K562 (cell line): ENCODE results near the gene OSBPL3. TPM values are rescaled to one million over a fixed set of nuclear protein-coding genes. Genes with fewer than 3 reads are reported as not detected.

Source experiments
- ATAC-seq: fragments of 200-7000 bp; cut with Tn5 transposase; 3 replicates; pipeline ENCODE4 v1.9.1; 2020; ENCODE audit warnings: moderate library complexity
- BruUV-seq: library from RNA; stranded (reverse); fragments of 400-500 nt; replicated peaks from 2 replicates; lab custom pipeline; 2021; lab: Mats Ljungman, UMichigan
- CTCF ChIA-PET: fragments of 300-600 bp; formaldehyde crosslinking; extraction: SDS; loops from one replicate; lab custom pipeline; 2021; ENCODE audit warnings: low intra/inter-chr PET ratio; lab: Yijun Ruan, JAX
- POLR2A ChIA-PET: fragments of 300-600, 350-650 bp; sonication (Branson Sonifier 250); formaldehyde crosslinking; extraction: SDS; loops from one replicate; lab custom pipeline; 2021; ENCODE audit warnings: antibody characterized with exemption, inconsistent platforms; lab: Yijun Ruan, JAX
- DNase-seq, 4 experiments: peaks; one replicate each; pipeline versions ENCODE4 v3.0.0 to v3.0.0-alpha.2; 2011 to 2018; ENCODE audit warnings: low spot score in 3 of 4, mixed read lengths in 3 of 4; ENCODE audit errors: extremely low read depth in 1 of 4
- FAIRE-seq: peaks from 2 replicates; lab custom pipeline; 2011; peaks lifted over from hg19 to GRCh38; lab: Jason Lieb, UNC
- H2AFZ ChIP-seq: 2 replicates; pipeline ENCODE4 v1.6.0; 2011; ENCODE audit warnings: low read depth, low read length, control low read depth, inconsistent platforms
- H3K27ac ChIP-seq: fragments of 200-600 bp; 3 replicates; pipeline ENCODE4 v1.8.0; 2011; ENCODE audit warnings: low read depth, mild to moderate bottlenecking, control low read depth, inconsistent platforms, low read length, moderate library complexity, mixed read lengths; ENCODE audit errors: extremely low read depth
- H3K27me3 ChIP-seq, 2 experiments: fragments of 300-600 bp in 1 of 2; 2 replicates in 1 of 2; 3 replicates in 1 of 2; pipeline versions ENCODE4 v1.6.0 to v1.8.0; 2011; ENCODE audit warnings: inconsistent platforms in 2 of 2, low read length in 2 of 2, mild to moderate bottlenecking in 1 of 2, mixed read lengths in 1 of 2, moderate library complexity in 1 of 2; ENCODE audit not compliant: control insufficient read depth in 2 of 2, insufficient read depth in 2 of 2
- H3K36me3 ChIP-seq: fragments of 300-600 bp; 3 replicates; pipeline ENCODE4 v1.8.0; 2011; ENCODE audit warnings: mild to moderate bottlenecking, low read length, inconsistent platforms; ENCODE audit not compliant: control insufficient read depth, insufficient read depth
- H3K4me1 ChIP-seq, 2 experiments: fragments of 200-600 bp in 1 of 2; replicated peaks in 1 of 2; 2 replicates in 1 of 2; 3 replicates in 1 of 2; pipeline versions ENCODE4 v1.5.1 to v1.8.0; 2011; ENCODE audit warnings: inconsistent platforms in 2 of 2, low read length in 2 of 2, mild to moderate bottlenecking in 1 of 2, mixed read lengths in 1 of 2, moderate library complexity in 1 of 2; ENCODE audit not compliant: control insufficient read depth in 2 of 2, insufficient read depth in 2 of 2
- H3K4me2 ChIP-seq: 2 replicates; pipeline ENCODE4 v1.6.1; 2011; ENCODE audit warnings: low read length, control low read depth, inconsistent platforms, mixed read lengths; ENCODE audit not compliant: insufficient read depth
- H3K4me3 ChIP-seq: fragments of 200-600 bp; sonication (generic), shearing (Covaris generic); 2 replicates; pipeline ENCODE4 v1.5.1; 2016; ENCODE audit warnings: control low read depth, inconsistent platforms
- H3K79me2 ChIP-seq: fragments of 200-600 bp; 3 replicates; pipeline ENCODE4 v1.8.0; 2011; ENCODE audit warnings: low read length, inconsistent platforms; ENCODE audit not compliant: control insufficient read depth, insufficient read depth
- H3K9ac ChIP-seq, 2 experiments: 2 replicates each; pipeline versions ENCODE4 v1.6.0 to v1.6.1; 2011; ENCODE audit warnings: low read depth in 2 of 2, low read length in 2 of 2, control low read depth in 1 of 2, inconsistent platforms in 1 of 2, mild to moderate bottlenecking in 1 of 2, mixed read lengths in 1 of 2; ENCODE audit not compliant: insufficient read depth in 1 of 2
- H3K9me1 ChIP-seq: one replicate; pipeline ENCODE4 v1.6.0; 2011; ENCODE audit warnings: inconsistent platforms, mild to moderate bottlenecking, low read length, moderate library complexity; ENCODE audit not compliant: control insufficient read depth, insufficient read depth
- H3K9me3 ChIP-seq: replicated peaks from 2 replicates; pipeline ENCODE4 v1.5.1; 2011; ENCODE audit warnings: low read depth, low read length, inconsistent platforms; ENCODE audit not compliant: control insufficient read depth, insufficient read depth
- H4K20me1 ChIP-seq: replicated peaks from 2 replicates; pipeline ENCODE4 v1.6.1; 2011; ENCODE audit warnings: low read length, inconsistent platforms, mixed read lengths; ENCODE audit not compliant: control insufficient read depth, insufficient read depth
- ATF7 ChIP-seq: fragments of 450-650 bp; IDR thresholded peaks from 2 replicates; pipeline ENCODE4 v1.7.1; 2014; ENCODE audit warnings: mild to moderate bottlenecking, moderate library complexity
- C11orf30 ChIP-seq: fragments of 450-650 bp; IDR thresholded peaks from 2 replicates; pipeline ENCODE4 v1.6.1; 2016; ENCODE audit warnings: low read depth, mild to moderate bottlenecking
- HNRNPLL ChIP-seq: fragments of 200-400 bp; formaldehyde crosslinking; IDR thresholded peaks from 2 replicates; pipeline ENCODE4 v1.6.1; 2017; ENCODE audit warnings: low read length, low read depth, mild to moderate bottlenecking; ENCODE audit not compliant: poor library complexity, severe bottlenecking
- ILF3 ChIP-seq: fragments of 450-650 bp; IDR thresholded peaks from 2 replicates; pipeline ENCODE4 v1.6.1; 2018; ENCODE audit warnings: antibody characterized with exemption, mild to moderate bottlenecking, moderate library complexity, borderline replicate concordance
- NCOR1 ChIP-seq: fragments of 450-650 bp; IDR thresholded peaks from 2 replicates; pipeline ENCODE4 v1.6.1; 2016; ENCODE audit warnings: mild to moderate bottlenecking, moderate library complexity
- NEUROD1 ChIP-seq: fragments of 150-350 bp; IDR thresholded peaks from 2 replicates; pipeline ENCODE4 v1.6.1; 2014; ENCODE audit warnings: borderline replicate concordance, low read length, low read depth; ENCODE audit not compliant: partially characterized antibody
- ZFX ChIP-seq: sonication (generic); formaldehyde crosslinking; IDR thresholded peaks from 2 replicates; pipeline ENCODE4 v1.8.0; 2022; ENCODE audit warnings: mild to moderate bottlenecking, missing genetic modification reagents, moderate library complexity
- ZKSCAN1 ChIP-seq: fragments of 150-350 bp; IDR thresholded peaks from 2 replicates; pipeline ENCODE4 v1.6.1; 2016; ENCODE audit warnings: low read depth, low read length
- WGBS: fragments of 100-300 bp; shearing (Covaris generic); methylation state at CpG from one replicate; pipeline ENCODE4 v1.1.6; 2016; ENCODE audit warnings: low coverage, mixed read lengths; ENCODE audit not compliant: insufficient coverage; ENCODE audit errors: missing lambda C conversion rate; 5-methylcytosine and 5-hydroxymethylcytosine counted together
- in situ Hi-C: fragments of 300-500 bp; cut with MboI; formaldehyde crosslinking; loops from 4 replicates; pipeline ENCODE4 v1.15.0; 2018; ENCODE audit warnings: inconsistent platforms, mixed read lengths
- intact Hi-C: fragments of 100-400 bp; cut with micrococcal nuclease; formaldehyde crosslinking; loops from 2 replicates; pipeline ENCODE4 v1.14.2; 2022
- polyA plus RNA-seq, 8 experiments: library from polyadenylated mRNA; depleted of rRNA in 4 of 8; stranded (reverse) in 5 of 8; unstranded in 3 of 8; fragments of >200 nt; fragmentation: Nextera tagmentation in 2 of 8; fragmentation: Illumina TruSeq in 1 of 8; extraction: Ambion mirVana in 2 of 8; extraction: Trizol in 1 of 8; gene quantifications; 2 replicates each; pipeline versions ENCODE4 v1.2.1 to v1.2.3, GENCODE V29; 2011 to 2014; ENCODE audit warnings: inconsistent platforms in 1 of 8, missing spikeins in 1 of 8
- total RNA-seq, 7 experiments: library from RNA; depleted of rRNA in 6 of 7; stranded (reverse); fragments of >200 nt in 6 of 7; fragmentation: Illumina TruSeq in 2 of 7; extraction: Trizol in 2 of 7; gene quantifications; 2 replicates each; pipeline versions ENCODE4 v1.2.1 to v1.2.3, GENCODE V29; 2011 to 2021; ENCODE audit warnings: low replicate concordance in 1 of 7
- TF ChIP-seq, protein P1 (sequence below): IDR thresholded peaks from 2 replicates; pipeline ENCODE4 v1.6.1; 2016; ENCODE audit warnings: missing genetic modification characterization, missing compliant biosample characterization
- TF ChIP-seq, protein P2 (sequence below): sonication (generic); formaldehyde crosslinking; IDR thresholded peaks from 2 replicates; pipeline ENCODE4 v1.8.0; 2023; ENCODE audit warnings: mild to moderate bottlenecking, missing genetic modification reagents
- TF ChIP-seq, protein P3 (sequence below): fragments of 450-650 bp; IDR thresholded peaks from 2 replicates; pipeline ENCODE4 v1.6.1; 2017; ENCODE audit warnings: antibody characterized with exemption

OSBPL3 gene
- total and polyA plus RNA-seq, 9 of the 15 experiments (the other 6 are each of a cell fraction or from before 2014, with no cell fraction given): 4.8 to 37.2 (median 26.5) TPM

DNA sequence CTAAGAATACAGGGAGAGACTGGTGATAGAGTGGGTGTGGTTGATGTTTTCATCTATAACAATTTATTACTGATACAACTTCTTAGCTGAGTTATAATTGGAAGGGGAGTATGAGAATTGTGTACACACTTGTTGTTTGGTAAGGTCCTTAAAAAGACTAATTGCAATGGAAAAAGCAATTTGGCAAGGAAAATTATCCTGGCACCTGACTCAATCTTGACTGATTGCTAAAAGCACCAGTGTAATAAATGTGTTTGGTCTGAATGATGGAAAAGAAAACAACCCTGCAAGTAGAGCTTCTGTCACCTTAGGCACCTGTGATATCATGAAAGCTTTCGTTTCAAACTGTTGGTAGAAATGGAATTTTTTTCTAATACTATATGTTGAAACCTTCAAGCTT, 216.0 kb downstream of the OSBPL3 start:
- ChIA-PET CTCF (no interaction called here), POLR2A (interaction anchor here (0.6 to 3.7 kb wide), 3 partner anchors 13 to 1459 kb away, joined by 3 to 20 read pairs (median 3); no protein-coding TSS in a partner anchor)
- BruUV-seq: no TSS peak
- Histone ChIP-seq H3K4me1 (peaks cover 3 to 29% of the 10 kb centered on the region in 2 experiments; a peak in 4 of 5 replicates), H4K20me1 (no peaks in the 10 kb centered on the region), H3K9me1 (no peaks in the 10 kb centered on the region), H3K4me3 (no peak overlapping the region), H3K4me2 (no peak overlapping the region), H3K9me3 (no peaks in the 10 kb centered on the region), H3K79me2 (no peaks in the 10 kb centered on the region), H3K27me3 (no peaks in the 10 kb centered on the region; a peak in 1 of 5 replicates), H3K27ac (no peak overlapping the region), H3K9ac (no peak overlapping the region), H2AFZ (no peak overlapping the region), H3K36me3 (no peaks in the 10 kb centered on the region)
- ATAC-seq: no peak
- in situ Hi-C loops: no loop called here
- no peak for FAIRE-seq
- intact Hi-C loops: no loop called here
- no peak for TF ChIP-seq C11orf30
- TF ChIP-seq, protein P1, sequence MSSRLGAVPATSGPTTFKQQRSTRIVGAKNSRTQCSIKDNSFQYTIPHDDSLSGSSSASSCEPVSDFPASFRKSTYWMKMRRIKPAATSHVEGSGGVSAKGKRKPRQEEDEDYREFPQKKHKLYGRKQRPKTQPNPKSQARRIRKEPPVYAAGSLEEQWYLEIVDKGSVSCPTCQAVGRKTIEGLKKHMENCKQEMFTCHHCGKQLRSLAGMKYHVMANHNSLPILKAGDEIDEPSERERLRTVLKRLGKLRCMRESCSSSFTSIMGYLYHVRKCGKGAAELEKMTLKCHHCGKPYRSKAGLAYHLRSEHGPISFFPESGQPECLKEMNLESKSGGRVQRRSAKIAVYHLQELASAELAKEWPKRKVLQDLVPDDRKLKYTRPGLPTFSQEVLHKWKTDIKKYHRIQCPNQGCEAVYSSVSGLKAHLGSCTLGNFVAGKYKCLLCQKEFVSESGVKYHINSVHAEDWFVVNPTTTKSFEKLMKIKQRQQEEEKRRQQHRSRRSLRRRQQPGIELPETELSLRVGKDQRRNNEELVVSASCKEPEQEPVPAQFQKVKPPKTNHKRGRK: 0 out of 2 replicates have a peak, but pooled peaks have one; percentile 7
- TF ChIP-seq, protein P2, sequence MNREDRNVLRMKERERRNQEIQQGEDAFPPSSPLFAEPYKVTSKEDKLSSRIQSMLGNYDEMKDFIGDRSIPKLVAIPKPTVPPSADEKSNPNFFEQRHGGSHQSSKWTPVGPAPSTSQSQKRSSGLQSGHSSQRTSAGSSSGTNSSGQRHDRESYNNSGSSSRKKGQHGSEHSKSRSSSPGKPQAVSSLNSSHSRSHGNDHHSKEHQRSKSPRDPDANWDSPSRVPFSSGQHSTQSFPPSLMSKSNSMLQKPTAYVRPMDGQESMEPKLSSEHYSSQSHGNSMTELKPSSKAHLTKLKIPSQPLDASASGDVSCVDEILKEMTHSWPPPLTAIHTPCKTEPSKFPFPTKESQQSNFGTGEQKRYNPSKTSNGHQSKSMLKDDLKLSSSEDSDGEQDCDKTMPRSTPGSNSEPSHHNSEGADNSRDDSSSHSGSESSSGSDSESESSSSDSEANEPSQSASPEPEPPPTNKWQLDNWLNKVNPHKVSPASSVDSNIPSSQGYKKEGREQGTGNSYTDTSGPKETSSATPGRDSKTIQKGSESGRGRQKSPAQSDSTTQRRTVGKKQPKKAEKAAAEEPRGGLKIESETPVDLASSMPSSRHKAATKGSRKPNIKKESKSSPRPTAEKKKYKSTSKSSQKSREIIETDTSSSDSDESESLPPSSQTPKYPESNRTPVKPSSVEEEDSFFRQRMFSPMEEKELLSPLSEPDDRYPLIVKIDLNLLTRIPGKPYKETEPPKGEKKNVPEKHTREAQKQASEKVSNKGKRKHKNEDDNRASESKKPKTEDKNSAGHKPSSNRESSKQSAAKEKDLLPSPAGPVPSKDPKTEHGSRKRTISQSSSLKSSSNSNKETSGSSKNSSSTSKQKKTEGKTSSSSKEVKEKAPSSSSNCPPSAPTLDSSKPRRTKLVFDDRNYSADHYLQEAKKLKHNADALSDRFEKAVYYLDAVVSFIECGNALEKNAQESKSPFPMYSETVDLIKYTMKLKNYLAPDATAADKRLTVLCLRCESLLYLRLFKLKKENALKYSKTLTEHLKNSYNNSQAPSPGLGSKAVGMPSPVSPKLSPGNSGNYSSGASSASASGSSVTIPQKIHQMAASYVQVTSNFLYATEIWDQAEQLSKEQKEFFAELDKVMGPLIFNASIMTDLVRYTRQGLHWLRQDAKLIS: no peak
- 0 out of 2 replicates have a peak, but pooled peaks have one; percentile 7 for TF ChIP-seq NCOR1
- TF ChIP-seq HNRNPLL: no peak
- no peak for TF ChIP-seq ZKSCAN1
- TF ChIP-seq, protein P3, sequence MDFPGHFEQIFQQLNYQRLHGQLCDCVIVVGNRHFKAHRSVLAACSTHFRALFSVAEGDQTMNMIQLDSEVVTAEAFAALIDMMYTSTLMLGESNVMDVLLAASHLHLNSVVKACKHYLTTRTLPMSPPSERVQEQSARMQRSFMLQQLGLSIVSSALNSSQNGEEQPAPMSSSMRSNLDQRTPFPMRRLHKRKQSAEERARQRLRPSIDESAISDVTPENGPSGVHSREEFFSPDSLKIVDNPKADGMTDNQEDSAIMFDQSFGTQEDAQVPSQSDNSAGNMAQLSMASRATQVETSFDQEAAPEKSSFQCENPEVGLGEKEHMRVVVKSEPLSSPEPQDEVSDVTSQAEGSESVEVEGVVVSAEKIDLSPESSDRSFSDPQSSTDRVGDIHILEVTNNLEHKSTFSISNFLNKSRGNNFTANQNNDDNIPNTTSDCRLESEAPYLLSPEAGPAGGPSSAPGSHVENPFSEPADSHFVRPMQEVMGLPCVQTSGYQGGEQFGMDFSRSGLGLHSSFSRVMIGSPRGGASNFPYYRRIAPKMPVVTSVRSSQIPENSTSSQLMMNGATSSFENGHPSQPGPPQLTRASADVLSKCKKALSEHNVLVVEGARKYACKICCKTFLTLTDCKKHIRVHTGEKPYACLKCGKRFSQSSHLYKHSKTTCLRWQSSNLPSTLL: no peak
- TF ChIP-seq ZFX (CRISPR knock-in tag): no peak
- TF ChIP-seq NEUROD1: no peak
- no peak for TF ChIP-seq ILF3
- TF ChIP-seq ATF7: no peak
- 7% methylated on average over 1 of the region's 1 CpG for WGBS
- DNase-seq: no peak
